Mesenchymal stem cell (in vitro differentiated cells and primary cell): Measurements from ENCODE around the gene SEZ6L.

Source experiments
- DNase-seq: peaks from one replicate; pipeline ENCODE4 v3.0.0-alpha.2; 2013
- H2AFZ ChIP-seq: one replicate; pipeline ENCODE4 v1.6.1; 2013; ENCODE audit warnings: low read depth, mild to moderate bottlenecking, control low read depth, inconsistent platforms, low read length, moderate library complexity
- H2AK5ac ChIP-seq: 2 replicates; pipeline ENCODE4 v1.6.1; 2013; ENCODE audit warnings: low read length, moderate library complexity, mild to moderate bottlenecking, inconsistent platforms; ENCODE audit not compliant: severe bottlenecking
- H2BK120ac ChIP-seq: one replicate; pipeline ENCODE4 v1.6.1; 2013; ENCODE audit warnings: low read depth, mild to moderate bottlenecking, inconsistent platforms, low read length, moderate library complexity
- H2BK12ac ChIP-seq, 2 experiments: one replicate each; pipeline ENCODE4 v1.6.1; 2013; ENCODE audit warnings: inconsistent platforms in 2 of 2, low read length in 2 of 2, mild to moderate bottlenecking in 2 of 2, moderate library complexity in 2 of 2, control low read depth in 1 of 2
- H2BK15ac ChIP-seq: one replicate; pipeline ENCODE4 v1.6.1; 2013; ENCODE audit warnings: mild to moderate bottlenecking, low read depth, inconsistent platforms; ENCODE audit not compliant: poor library complexity, severe bottlenecking
- H2BK5ac ChIP-seq: 2 replicates; pipeline ENCODE4 v1.6.1; 2013; ENCODE audit warnings: low read depth, mild to moderate bottlenecking, low read length, control low read depth, inconsistent platforms; ENCODE audit not compliant: poor library complexity, severe bottlenecking
- H3K14ac ChIP-seq, 2 experiments: one replicate each; pipeline ENCODE4 v1.6.1; 2013; ENCODE audit warnings: inconsistent platforms in 2 of 2, low read length in 2 of 2, control low read depth in 1 of 2, mild to moderate bottlenecking in 1 of 2, moderate library complexity in 1 of 2
- H3K18ac ChIP-seq, 2 experiments: one replicate each; pipeline ENCODE4 v1.6.1; 2013; ENCODE audit warnings: inconsistent platforms in 2 of 2, low read length in 2 of 2, control low read depth in 1 of 2, low read depth in 1 of 2, mild to moderate bottlenecking in 1 of 2
- H3K23ac ChIP-seq, 2 experiments: one replicate each; pipeline ENCODE4 v1.6.1; 2013; ENCODE audit warnings: inconsistent platforms in 2 of 2, low read length in 2 of 2, mild to moderate bottlenecking in 2 of 2, moderate library complexity in 2 of 2, control low read depth in 1 of 2
- H3K27ac ChIP-seq: 2 replicates; pipeline ENCODE4 v1.5.1; 2013; ENCODE audit warnings: mild to moderate bottlenecking, moderate library complexity, low read length, control low read depth, inconsistent platforms; ENCODE audit not compliant: poor library complexity, severe bottlenecking
- H3K27me3 ChIP-seq, 2 experiments: 2 replicates each; pipeline versions ENCODE4 v1.6.1 to v1.7.0; 2013; ENCODE audit warnings: low read length in 2 of 2, mild to moderate bottlenecking in 2 of 2, moderate library complexity in 2 of 2, control low read depth in 1 of 2, inconsistent platforms in 1 of 2; ENCODE audit not compliant: control insufficient read depth in 1 of 2, insufficient read depth in 1 of 2
- H3K36me3 ChIP-seq, 2 experiments: 2 replicates each; pipeline versions ENCODE4 v1.6.1 to v1.7.0; 2013; ENCODE audit warnings: low read length in 2 of 2, control low read depth in 1 of 2, inconsistent platforms in 1 of 2, low read depth in 1 of 2, mild to moderate bottlenecking in 1 of 2; ENCODE audit not compliant: insufficient read depth in 2 of 2, control insufficient read depth in 1 of 2
- H3K4ac ChIP-seq, 2 experiments: one replicate each; pipeline ENCODE4 v1.6.1; 2013; ENCODE audit warnings: inconsistent platforms in 2 of 2, low read length in 2 of 2, mild to moderate bottlenecking in 2 of 2, moderate library complexity in 2 of 2, control low read depth in 1 of 2, low read depth in 1 of 2
- H3K4me1 ChIP-seq: 2 replicates; pipeline ENCODE4 v1.6.1; 2013; ENCODE audit warnings: low read depth, low read length, control low read depth; ENCODE audit not compliant: control insufficient read depth, insufficient read depth
- H3K4me2 ChIP-seq: 2 replicates; pipeline ENCODE4 v1.6.1; 2013; ENCODE audit warnings: low read length, mild to moderate bottlenecking, inconsistent platforms; ENCODE audit not compliant: poor library complexity, severe bottlenecking
- H3K4me3 ChIP-seq, 2 experiments: 2 replicates each; pipeline versions ENCODE4 v1.5.1 to v1.7.0; 2013; ENCODE audit warnings: low read length in 2 of 2, mild to moderate bottlenecking in 2 of 2, control low read depth in 1 of 2, low read depth in 1 of 2; ENCODE audit not compliant: insufficient read depth in 1 of 2
- H3K79me1 ChIP-seq: replicated peaks from 2 replicates; pipeline ENCODE4 v1.6.1; 2013; ENCODE audit warnings: mild to moderate bottlenecking, control low read depth, low read length, inconsistent platforms; ENCODE audit not compliant: poor library complexity, severe bottlenecking
- H3K9ac ChIP-seq: 2 replicates; pipeline ENCODE4 v1.7.0; 2013; ENCODE audit warnings: mild to moderate bottlenecking, low read length, moderate library complexity
- H3K9me3 ChIP-seq: 2 replicates; pipeline ENCODE4 v1.7.0; 2013; ENCODE audit warnings: mild to moderate bottlenecking, low read length; ENCODE audit not compliant: control insufficient read depth
- H4K8ac ChIP-seq: one replicate; pipeline ENCODE4 v1.6.1; 2013; ENCODE audit warnings: inconsistent platforms, mild to moderate bottlenecking, low read length, moderate library complexity
- H4K91ac ChIP-seq: one replicate; pipeline ENCODE4 v1.6.1; 2013; ENCODE audit warnings: mild to moderate bottlenecking, low read length, inconsistent platforms
- WGBS: methylation state at CpG from one replicate; pipeline ENCODE4 v1.1.7; 2013; ENCODE audit warnings: mixed read lengths; 5-methylcytosine and 5-hydroxymethylcytosine counted together

The SEZ6L gene

GRCh38 chr22:26139310-26139709 lies 30.0 kb upstream of the SEZ6L start:
- no peaks in the 10 kb centered on the region for H3K27me3 ChIP-seq
- H4K91ac ChIP-seq = no peak overlapping the region
- H3K23ac ChIP-seq = no peak overlapping the region
- H3K9me3 ChIP-seq = no peaks in the 10 kb centered on the region
- H2BK120ac ChIP-seq = no peak overlapping the region
- H3K4me1 ChIP-seq = no peaks in the 10 kb centered on the region
- DNase-seq = no peak
- H3K4me2 ChIP-seq = no peak overlapping the region
- no peak overlapping the region for H2BK12ac ChIP-seq
- no peak overlapping the region for H2BK15ac ChIP-seq
- no peak overlapping the region for H3K14ac ChIP-seq
- H3K36me3 ChIP-seq = no peaks in the 10 kb centered on the region
- H3K9ac ChIP-seq = no peak overlapping the region
- no peak overlapping the region for H2AK5ac ChIP-seq
- H2BK5ac ChIP-seq = no peak overlapping the region
- H3K79me1 ChIP-seq = no peaks in the 10 kb centered on the region
- no peak overlapping the region for H2AFZ ChIP-seq
- H3K4ac ChIP-seq = no peak overlapping the region
- 71% methylated on average over 4 of the region's 4 CpGs for WGBS
- H3K18ac ChIP-seq = no peak overlapping the region
- no peak overlapping the region for H4K8ac ChIP-seq
- no peak overlapping the region for H3K4me3 ChIP-seq
- H3K27ac ChIP-seq = no peak overlapping the region

GRCh38 chr22:26141831-26142230 lies 27.4 kb upstream of the SEZ6L start:
- no peaks in the 10 kb centered on the region for H3K79me1 ChIP-seq
- no peak overlapping the region for H4K8ac ChIP-seq
- H3K27ac ChIP-seq = no peak overlapping the region
- 89% methylated on average over 4 of the region's 4 CpGs for WGBS
- no peak overlapping the region for H4K91ac ChIP-seq
- no peak overlapping the region for H3K4ac ChIP-seq
- no peaks in the 10 kb centered on the region for H3K4me1 ChIP-seq
- no peaks in the 10 kb centered on the region for H3K27me3 ChIP-seq
- H2BK120ac ChIP-seq = no peak overlapping the region
- H2AK5ac ChIP-seq = no peak overlapping the region
- H3K23ac ChIP-seq = no peak overlapping the region
- no peak overlapping the region for H3K14ac ChIP-seq
- no peaks in the 10 kb centered on the region for H3K9me3 ChIP-seq
- H2BK15ac ChIP-seq = no peak overlapping the region
- H2BK5ac ChIP-seq = no peak overlapping the region
- H2AFZ ChIP-seq = no peak overlapping the region
- no peak overlapping the region for H3K4me2 ChIP-seq
- H3K9ac ChIP-seq = no peak overlapping the region
- no peak overlapping the region for H3K18ac ChIP-seq
- H2BK12ac ChIP-seq = no peak overlapping the region
- no peaks in the 10 kb centered on the region for H3K36me3 ChIP-seq
- no peak for DNase-seq
- H3K4me3 ChIP-seq = no peak overlapping the region

GRCh38 chr22:26143806-26144325 lies 25.4 kb upstream of the SEZ6L start:
- H3K27me3 ChIP-seq = no peaks in the 10 kb centered on the region
- H3K27ac ChIP-seq = no peak overlapping the region
- H3K18ac ChIP-seq = no peak overlapping the region
- no peaks in the 10 kb centered on the region for H3K79me1 ChIP-seq
- no peak overlapping the region for H3K14ac ChIP-seq
- H3K23ac ChIP-seq = no peak overlapping the region
- DNase-seq = no peak
- H3K9ac ChIP-seq = no peak overlapping the region
- no peak overlapping the region for H4K91ac ChIP-seq
- H2BK120ac ChIP-seq = no peak overlapping the region
- no peak overlapping the region for H2BK5ac ChIP-seq
- 71% methylated on average over 3 of the region's 3 CpGs for WGBS
- no peaks in the 10 kb centered on the region for H3K4me1 ChIP-seq
- H3K4ac ChIP-seq = no peak overlapping the region
- no peaks in the 10 kb centered on the region for H3K36me3 ChIP-seq
- H3K9me3 ChIP-seq = no peaks in the 10 kb centered on the region
- H2AK5ac ChIP-seq = no peak overlapping the region
- no peak overlapping the region for H3K4me3 ChIP-seq
- no peak overlapping the region for H2BK15ac ChIP-seq
- no peak overlapping the region for H3K4me2 ChIP-seq
- H2BK12ac ChIP-seq = no peak overlapping the region
- no peak overlapping the region for H4K8ac ChIP-seq
- H2AFZ ChIP-seq = no peak overlapping the region

DNA sequence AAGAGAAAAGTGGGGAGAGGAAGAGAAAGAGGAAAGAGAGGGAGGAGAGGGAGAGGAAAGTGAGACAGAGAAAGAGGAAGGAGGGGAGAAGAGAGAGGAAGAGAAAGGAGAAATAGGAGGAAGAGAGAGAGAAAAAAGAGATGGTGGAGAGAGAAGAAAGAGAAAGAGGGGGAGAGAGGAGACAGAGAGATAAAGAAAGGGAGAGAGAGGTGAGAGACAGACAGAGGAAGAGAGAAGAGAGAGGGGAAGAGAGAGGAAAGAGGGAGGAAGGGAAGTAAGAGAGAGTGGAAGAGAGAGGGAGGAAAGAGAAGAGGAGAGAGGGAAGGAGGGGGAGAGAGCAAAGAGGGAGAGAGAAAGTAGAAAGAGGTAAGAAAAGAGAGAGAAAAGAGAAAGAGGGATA lies 9.4 kb upstream of the SEZ6L start:
- H3K9me3 ChIP-seq = no peaks in the 10 kb centered on the region
- H3K27me3 ChIP-seq = peaks cover 0 to 3% of the 10 kb centered on the region in 2 experiments
- no peak for DNase-seq
- H2BK15ac ChIP-seq = no peak overlapping the region
- no peaks in the 10 kb centered on the region for H3K4me1 ChIP-seq
- H2AK5ac ChIP-seq = no peak overlapping the region
- H3K79me1 ChIP-seq = no peaks in the 10 kb centered on the region
- H2BK5ac ChIP-seq = no peak overlapping the region
- no peak overlapping the region for H3K27ac ChIP-seq
- H3K4ac ChIP-seq = no peak overlapping the region
- H3K14ac ChIP-seq = no peak overlapping the region
- H2BK12ac ChIP-seq = no peak overlapping the region
- no peak overlapping the region for H4K8ac ChIP-seq
- no peaks in the 10 kb centered on the region for H3K36me3 ChIP-seq
- no peak overlapping the region for H4K91ac ChIP-seq
- H3K4me2 ChIP-seq = no peak overlapping the region
- H3K18ac ChIP-seq = no peak overlapping the region
- no peak overlapping the region for H3K9ac ChIP-seq
- H3K4me3 ChIP-seq = no peak overlapping the region
- no peak overlapping the region for H2AFZ ChIP-seq
- no peak overlapping the region for H2BK120ac ChIP-seq
- H3K23ac ChIP-seq = no peak overlapping the region
